Trophoblast cell (in vitro differentiated cells and primary cell): ENCODE results near the gene RECQL. TPM values are rescaled to one million over a fixed set of nuclear protein-coding genes. Genes with fewer than 3 reads are reported as not detected.

Experiments used
- DNase-seq, 2 donors: peaks; one replicate each; pipeline ENCODE4 v3.0.0-alpha.2; 2016
- H2AFZ ChIP-seq: 2 replicates; pipeline ENCODE4 v1.6.1; 2013; ENCODE audit warnings: low read length, moderate library complexity, mild to moderate bottlenecking; ENCODE audit not compliant: insufficient read depth, poor library complexity
- H2AK5ac ChIP-seq: 2 replicates; pipeline ENCODE4 v1.6.1; 2013; ENCODE audit warnings: mild to moderate bottlenecking, low read length
- H2BK120ac ChIP-seq: 2 replicates; pipeline ENCODE4 v1.6.1; 2013; ENCODE audit warnings: low read length, mild to moderate bottlenecking, moderate library complexity; ENCODE audit not compliant: insufficient read depth, poor library complexity
- H2BK12ac ChIP-seq: 2 replicates; pipeline ENCODE4 v1.6.1; 2013; ENCODE audit warnings: mild to moderate bottlenecking, low read length, moderate library complexity
- H2BK5ac ChIP-seq: 2 replicates; pipeline ENCODE4 v1.6.1; 2013; ENCODE audit warnings: low read length, low read depth, moderate library complexity, mild to moderate bottlenecking; ENCODE audit not compliant: poor library complexity
- H3K14ac ChIP-seq: 2 replicates; pipeline ENCODE4 v1.6.1; 2013; ENCODE audit warnings: mild to moderate bottlenecking, low read length
- H3K18ac ChIP-seq: 2 replicates; pipeline ENCODE4 v1.6.1; 2013; ENCODE audit warnings: mild to moderate bottlenecking, low read length
- H3K23ac ChIP-seq: 2 replicates; pipeline ENCODE4 v1.6.1; 2013; ENCODE audit warnings: low read length
- H3K27ac ChIP-seq: 2 replicates; pipeline ENCODE4 v1.5.1; 2013; ENCODE audit warnings: low read depth, mild to moderate bottlenecking, inconsistent platforms, low read length, moderate library complexity
- H3K27me3 ChIP-seq: 2 replicates; pipeline ENCODE4 v1.6.1; 2013; ENCODE audit warnings: inconsistent platforms, mild to moderate bottlenecking, low read length, moderate library complexity; ENCODE audit not compliant: insufficient read depth
- H3K36me3 ChIP-seq, 2 experiments: 1 replicate in 1 of 2; 2 replicates in 1 of 2; pipeline ENCODE4 v1.6.1; 2013; ENCODE audit warnings: low read length in 2 of 2, mild to moderate bottlenecking in 2 of 2, moderate library complexity in 1 of 2; ENCODE audit not compliant: insufficient read depth in 2 of 2, control insufficient read depth in 1 of 2
- H3K4ac ChIP-seq: 2 replicates; pipeline ENCODE4 v1.6.1; 2013; ENCODE audit warnings: low read depth, mild to moderate bottlenecking, low read length, moderate library complexity
- H3K4me1 ChIP-seq, 2 experiments: 1 replicate in 1 of 2; 2 replicates in 1 of 2; pipeline ENCODE4 v1.6.1; 2013; ENCODE audit warnings: low read length in 2 of 2, mild to moderate bottlenecking in 2 of 2, moderate library complexity in 1 of 2; ENCODE audit not compliant: insufficient read depth in 2 of 2, control insufficient read depth in 1 of 2
- H3K4me2 ChIP-seq: 2 replicates; pipeline ENCODE4 v1.6.1; 2013; ENCODE audit warnings: inconsistent platforms, mild to moderate bottlenecking, low read length, moderate library complexity
- H3K4me3 ChIP-seq: 2 replicates; pipeline ENCODE4 v1.5.1; 2013; ENCODE audit warnings: mild to moderate bottlenecking, low read depth, low read length, inconsistent platforms
- H3K79me1 ChIP-seq: one replicate; pipeline ENCODE4 v1.6.1; 2013; ENCODE audit warnings: low read length
- H3K79me2 ChIP-seq: 2 replicates; pipeline ENCODE4 v1.6.1; 2013; ENCODE audit warnings: low read length, mild to moderate bottlenecking; ENCODE audit not compliant: control insufficient read depth, insufficient read depth, poor library complexity
- H3K9ac ChIP-seq: 2 replicates; pipeline ENCODE4 v1.6.1; 2013; ENCODE audit warnings: mild to moderate bottlenecking, low read length
- H3K9me3 ChIP-seq: 2 replicates; pipeline ENCODE4 v1.6.1; 2013; ENCODE audit warnings: low read depth, mild to moderate bottlenecking, control low read depth, inconsistent platforms, low read length; ENCODE audit not compliant: insufficient read depth
- H4K12ac ChIP-seq: 2 replicates; pipeline ENCODE4 v1.6.1; 2013; ENCODE audit warnings: low read depth, mild to moderate bottlenecking, low read length, moderate library complexity
- H4K8ac ChIP-seq: 2 replicates; pipeline ENCODE4 v1.6.1; 2013; ENCODE audit warnings: low read depth, mild to moderate bottlenecking, low read length, moderate library complexity
- H4K91ac ChIP-seq: one replicate; pipeline ENCODE4 v1.6.1; 2013; ENCODE audit warnings: low read depth, mild to moderate bottlenecking, low read length, moderate library complexity
- WGBS: extraction: QIAGEN DNeasy Blood & Tissue Kit; methylation state at CpG from one replicate; pipeline ENCODE4 v1.1.7; 2013; ENCODE audit warnings: missing lambda C conversion rate; ENCODE audit not compliant: insufficient read length, insufficient coverage; ENCODE audit errors: extremely low coverage; 5-methylcytosine and 5-hydroxymethylcytosine counted together
- polyA plus RNA-seq: library from polyadenylated mRNA; stranded (reverse); fragments of 200-250 nt; gene quantifications from 2 replicates; pipeline ENCODE4 v1.2.3, GENCODE V29; 2013

The RECQL gene, protein sequence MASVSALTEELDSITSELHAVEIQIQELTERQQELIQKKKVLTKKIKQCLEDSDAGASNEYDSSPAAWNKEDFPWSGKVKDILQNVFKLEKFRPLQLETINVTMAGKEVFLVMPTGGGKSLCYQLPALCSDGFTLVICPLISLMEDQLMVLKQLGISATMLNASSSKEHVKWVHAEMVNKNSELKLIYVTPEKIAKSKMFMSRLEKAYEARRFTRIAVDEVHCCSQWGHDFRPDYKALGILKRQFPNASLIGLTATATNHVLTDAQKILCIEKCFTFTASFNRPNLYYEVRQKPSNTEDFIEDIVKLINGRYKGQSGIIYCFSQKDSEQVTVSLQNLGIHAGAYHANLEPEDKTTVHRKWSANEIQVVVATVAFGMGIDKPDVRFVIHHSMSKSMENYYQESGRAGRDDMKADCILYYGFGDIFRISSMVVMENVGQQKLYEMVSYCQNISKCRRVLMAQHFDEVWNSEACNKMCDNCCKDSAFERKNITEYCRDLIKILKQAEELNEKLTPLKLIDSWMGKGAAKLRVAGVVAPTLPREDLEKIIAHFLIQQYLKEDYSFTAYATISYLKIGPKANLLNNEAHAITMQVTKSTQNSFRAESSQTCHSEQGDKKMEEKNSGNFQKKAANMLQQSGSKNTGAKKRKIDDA
- 30.5 and 34.6 TPM in 2 replicates for polyA plus RNA-seq

DNA sequence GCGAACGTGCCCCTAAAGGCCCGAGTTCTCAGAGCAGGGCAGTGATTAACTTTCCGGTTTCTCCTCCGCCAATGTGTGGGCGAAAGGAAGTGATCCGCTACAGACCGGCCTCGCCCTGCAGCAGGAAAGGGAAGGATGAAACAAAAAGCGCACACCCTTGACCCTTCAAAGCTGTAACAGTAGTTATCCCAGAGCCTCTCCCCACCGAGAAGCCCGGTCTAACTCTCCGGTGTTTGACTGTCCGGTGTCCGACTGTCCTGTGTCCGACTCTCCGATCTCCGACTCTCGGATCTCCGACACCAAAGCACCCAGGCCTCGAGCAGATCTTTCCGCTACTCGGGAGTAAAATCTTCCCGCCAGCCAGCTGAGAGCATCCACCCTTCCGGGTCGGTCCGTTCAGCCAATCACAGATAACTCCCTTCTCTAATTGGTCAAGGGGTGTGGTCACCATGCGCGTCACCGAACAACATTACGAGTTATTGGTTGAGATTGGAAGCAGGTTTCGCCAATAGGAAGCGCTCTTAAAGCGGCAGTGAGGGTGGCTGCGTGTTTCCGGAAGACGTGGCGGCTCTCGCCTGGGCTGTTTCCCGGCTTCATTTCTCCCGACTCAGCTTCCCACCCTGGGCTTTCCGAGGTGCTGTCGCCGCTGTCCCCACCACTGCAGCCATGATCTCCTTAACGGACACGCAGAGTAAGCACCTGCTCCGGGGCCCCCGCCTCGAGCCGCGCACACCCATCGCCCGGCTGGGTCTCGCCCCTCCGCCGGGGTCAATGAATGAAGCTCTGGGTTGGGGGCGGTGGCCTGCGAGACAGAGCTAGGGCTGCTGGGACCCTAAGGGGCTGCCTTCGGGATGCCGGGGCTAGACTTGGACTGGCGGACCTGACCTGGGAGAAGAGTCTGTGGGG lies at the start of gene RECQL, which contains the start of gene GOLT1B:
Gene RECQL, minus strand, starts transcription at position 378 of the 906 bp plus-strand sequence. CDS start 2,065 bp downstream, outside the sequence.
Gene GOLT1B, plus strand, starts transcription at position 532 of the 906 bp plus-strand sequence. Its CDS starts 135 bp downstream, at position 667.
- peaks cover 7% of the 10 kb centered on the region for H3K79me2 ChIP-seq
- H3K79me1 ChIP-seq = peaks cover 4% of the 10 kb centered on the region
- peak within 1 kb of the TSS; percentile 63 for H2BK120ac ChIP-seq
- H2BK12ac ChIP-seq = no peak within 1 kb of the TSS
- peak within 1 kb of the TSS; percentile 60 for H2AK5ac ChIP-seq
- no peak within 1 kb of the TSS for H3K23ac ChIP-seq
- peaks cover 2 to 4% of the 10 kb centered on the region in 2 experiments for H3K4me1 ChIP-seq
- peak within 1 kb of the TSS; percentile 97 for H2AFZ ChIP-seq
- H3K14ac ChIP-seq = peak within 1 kb of the TSS; percentile 93
- peak within 1 kb of the TSS; percentile 66 for H3K27ac ChIP-seq
- peaks cover 2 to 12% of the 10 kb centered on the region in 2 experiments for H3K36me3 ChIP-seq
- peak; percentile 95 to 99 for DNase-seq
- H3K4me3 ChIP-seq = peak within 1 kb of the TSS; percentile 96
- peak within 1 kb of the TSS; percentile 97 for H4K12ac ChIP-seq
- peak within 1 kb of the TSS; percentile 91 for H3K4me2 ChIP-seq
- peak within 1 kb of the TSS; percentile 99 for H4K8ac ChIP-seq
- H2BK5ac ChIP-seq = peak within 1 kb of the TSS; percentile 56
- H3K4ac ChIP-seq = peak within 1 kb of the TSS; percentile 95
- no peaks in the 10 kb centered on the region for H3K9me3 ChIP-seq
- H3K18ac ChIP-seq = peak within 1 kb of the TSS; percentile 89
- peak within 1 kb of the TSS; percentile 94 for H4K91ac ChIP-seq
- no CpG with 5 or more reads among the region's 61 CpGs for WGBS
- H3K27me3 ChIP-seq = no peaks in the 10 kb centered on the region
- peak within 1 kb of the TSS; percentile 91 for H3K9ac ChIP-seq

DNA sequence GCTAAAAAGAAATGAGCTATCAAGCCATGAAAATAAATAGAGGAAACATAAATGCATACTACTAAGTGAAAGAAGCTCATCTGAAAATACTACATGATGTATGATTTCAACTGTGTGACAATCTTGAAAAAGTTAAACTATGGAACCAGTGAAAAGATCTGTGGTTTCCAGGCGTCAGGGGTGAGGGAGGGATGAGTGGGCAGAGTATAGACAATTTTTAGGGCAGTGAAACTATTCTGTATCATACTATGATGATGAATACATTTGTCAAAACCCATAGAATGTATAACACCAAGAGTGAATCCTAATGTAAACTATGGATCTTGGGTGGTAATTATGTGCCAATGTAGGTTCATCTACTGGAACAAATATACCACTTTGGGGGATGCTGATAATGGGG lies 46.0 kb upstream of the RECQL start:
- Histone ChIP-seq H3K4me1 (peaks cover 0 to 2% of the 10 kb centered on the region in 2 experiments), H3K23ac (no peak overlapping the region), H3K36me3 (no peaks in the 10 kb centered on the region), H3K14ac (no peak overlapping the region), H2BK5ac (no peak overlapping the region), H3K9me3 (no peaks in the 10 kb centered on the region), H3K4ac (no peak overlapping the region), H3K79me2 (no peaks in the 10 kb centered on the region), H3K79me1 (no peaks in the 10 kb centered on the region), H4K91ac (no peak overlapping the region), H3K4me3 (no peak overlapping the region), H3K27me3 (no peaks in the 10 kb centered on the region), H3K27ac (no peak overlapping the region), H2BK12ac (no peak overlapping the region), H4K8ac (no peak overlapping the region), H2BK120ac (no peak overlapping the region), H2AK5ac (no peak overlapping the region), H3K9ac (no peak overlapping the region), H2AFZ (no peak overlapping the region), H3K4me2 (no peak overlapping the region), H4K12ac (no peak overlapping the region), H3K18ac (no peak overlapping the region)
- WGBS = no CpG with 5 or more reads among the region's 1 CpG
- no peak for DNase-seq

DNA sequence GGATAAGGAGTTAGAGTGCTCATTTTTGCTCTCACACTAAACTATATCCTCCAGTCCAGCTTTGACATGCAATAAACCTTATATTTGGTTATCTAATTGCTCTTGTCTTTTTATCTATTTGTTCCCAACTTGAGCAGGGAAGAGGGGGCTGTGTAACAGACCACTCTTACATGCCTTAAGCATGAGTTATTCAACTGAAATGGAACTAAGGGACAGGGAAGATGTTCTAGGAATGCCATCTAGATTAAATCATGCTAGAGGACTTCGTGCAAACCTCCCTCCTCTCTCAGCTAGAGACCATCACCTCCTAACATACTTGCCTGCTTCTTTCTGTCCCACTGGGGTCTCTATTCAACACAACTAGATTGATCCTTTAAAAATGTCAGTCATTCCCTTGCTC lies 45.3 kb upstream of the RECQL start:
- Histone ChIP-seq H2BK120ac (no peak overlapping the region), H3K4me1 (peaks cover 0 to 2% of the 10 kb centered on the region in 2 experiments), H3K18ac (no peak overlapping the region), H3K4ac (no peak overlapping the region), H3K14ac (no peak overlapping the region), H4K91ac (no peak overlapping the region), H3K23ac (no peak overlapping the region), H2BK12ac (no peak overlapping the region), H4K12ac (no peak overlapping the region), H3K79me1 (no peaks in the 10 kb centered on the region), H3K4me2 (no peak overlapping the region), H3K36me3 (no peaks in the 10 kb centered on the region), H4K8ac (no peak overlapping the region), H2AK5ac (no peak overlapping the region), H3K9me3 (no peaks in the 10 kb centered on the region), H3K9ac (no peak overlapping the region), H3K4me3 (no peak overlapping the region), H3K27ac (no peak overlapping the region), H2BK5ac (no peak overlapping the region), H2AFZ (no peak overlapping the region), H3K27me3 (no peaks in the 10 kb centered on the region), H3K79me2 (no peaks in the 10 kb centered on the region)
- WGBS = no CpG with 5 or more reads among the region's 1 CpG
- no peak for DNase-seq

DNA sequence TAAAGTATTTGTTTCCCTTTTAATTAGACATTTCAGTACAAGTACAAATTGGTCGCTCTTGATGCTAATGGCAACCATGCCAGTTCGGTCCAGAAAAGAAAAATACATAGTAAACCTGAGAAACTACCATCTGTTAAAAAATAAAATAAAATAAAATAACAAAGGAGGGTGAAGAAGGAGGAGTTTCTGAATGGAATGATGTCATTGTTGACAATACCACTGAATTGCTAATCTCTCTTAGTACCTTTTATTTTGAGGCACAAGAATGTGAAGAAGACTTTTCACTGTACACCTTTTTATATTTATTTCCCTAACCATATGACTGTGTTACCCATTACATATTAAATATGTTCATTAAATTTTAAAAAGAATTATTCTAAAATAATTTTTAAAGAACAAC lies 44.1 kb upstream of the RECQL start:
- H3K4me3 ChIP-seq = no peak overlapping the region
- no peak overlapping the region for H3K23ac ChIP-seq
- H3K9me3 ChIP-seq = no peaks in the 10 kb centered on the region

More for the DNA sequence above, 44.1 kb upstream of the RECQL start:
- WGBS = no CpG with 5 or more reads among the region's 2 CpGs
- Histone ChIP-seq H3K18ac (no peak overlapping the region), H2AFZ (no peak overlapping the region), H3K79me1 (no peaks in the 10 kb centered on the region), H3K9ac (no peak overlapping the region), H3K36me3 (no peaks in the 10 kb centered on the region), H4K91ac (no peak overlapping the region), H3K27me3 (no peaks in the 10 kb centered on the region), H4K12ac (no peak overlapping the region), H2BK120ac (no peak overlapping the region), H4K8ac (no peak overlapping the region), H3K14ac (no peak overlapping the region), H3K4me1 (peaks cover 0 to 2% of the 10 kb centered on the region in 2 experiments), H3K4me2 (no peak overlapping the region), H3K79me2 (no peaks in the 10 kb centered on the region), H3K4ac (no peak overlapping the region), H2AK5ac (no peak overlapping the region), H2BK12ac (no peak overlapping the region), H3K27ac (no peak overlapping the region), H2BK5ac (no peak overlapping the region)
- DNase-seq = no peak
